ENCODE measurements around the gene ST8SIA3.

ST8SIA3 gene, protein sequence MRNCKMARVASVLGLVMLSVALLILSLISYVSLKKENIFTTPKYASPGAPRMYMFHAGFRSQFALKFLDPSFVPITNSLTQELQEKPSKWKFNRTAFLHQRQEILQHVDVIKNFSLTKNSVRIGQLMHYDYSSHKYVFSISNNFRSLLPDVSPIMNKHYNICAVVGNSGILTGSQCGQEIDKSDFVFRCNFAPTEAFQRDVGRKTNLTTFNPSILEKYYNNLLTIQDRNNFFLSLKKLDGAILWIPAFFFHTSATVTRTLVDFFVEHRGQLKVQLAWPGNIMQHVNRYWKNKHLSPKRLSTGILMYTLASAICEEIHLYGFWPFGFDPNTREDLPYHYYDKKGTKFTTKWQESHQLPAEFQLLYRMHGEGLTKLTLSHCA

GRCh38 chr18:57352271-57352701 is at the start of gene ST8SIA3:
Gene ST8SIA3, plus strand, starts transcription at chr18:57352557. Its CDS starts 290 bp downstream, at chr18:57352847.
- no peak for DNase-seq (ENCODE audit: low read depth)
- H3K4me3 ChIP-seq (ENCODE audit: low read length): no peak within 1 kb of the TSS
- TF ChIP-seq CTCF (IDR thresholded peaks at IDR 0.05; ENCODE audit: insufficient read depth, low read depth, low read length, missing control alignments): no peak

- DNase-seq (ENCODE audit: low read depth): no peak
- no peak for TF ChIP-seq CTCF (IDR thresholded peaks at IDR 0.05; ENCODE audit: insufficient read depth, low read depth, low read length, missing control alignments)
- H3K4me3 ChIP-seq (ENCODE audit: low read length): no peak overlapping the region
Measured at GRCh38 chr18:57311472-57311871, 40.9 kb upstream of the ST8SIA3 start.

DNA sequence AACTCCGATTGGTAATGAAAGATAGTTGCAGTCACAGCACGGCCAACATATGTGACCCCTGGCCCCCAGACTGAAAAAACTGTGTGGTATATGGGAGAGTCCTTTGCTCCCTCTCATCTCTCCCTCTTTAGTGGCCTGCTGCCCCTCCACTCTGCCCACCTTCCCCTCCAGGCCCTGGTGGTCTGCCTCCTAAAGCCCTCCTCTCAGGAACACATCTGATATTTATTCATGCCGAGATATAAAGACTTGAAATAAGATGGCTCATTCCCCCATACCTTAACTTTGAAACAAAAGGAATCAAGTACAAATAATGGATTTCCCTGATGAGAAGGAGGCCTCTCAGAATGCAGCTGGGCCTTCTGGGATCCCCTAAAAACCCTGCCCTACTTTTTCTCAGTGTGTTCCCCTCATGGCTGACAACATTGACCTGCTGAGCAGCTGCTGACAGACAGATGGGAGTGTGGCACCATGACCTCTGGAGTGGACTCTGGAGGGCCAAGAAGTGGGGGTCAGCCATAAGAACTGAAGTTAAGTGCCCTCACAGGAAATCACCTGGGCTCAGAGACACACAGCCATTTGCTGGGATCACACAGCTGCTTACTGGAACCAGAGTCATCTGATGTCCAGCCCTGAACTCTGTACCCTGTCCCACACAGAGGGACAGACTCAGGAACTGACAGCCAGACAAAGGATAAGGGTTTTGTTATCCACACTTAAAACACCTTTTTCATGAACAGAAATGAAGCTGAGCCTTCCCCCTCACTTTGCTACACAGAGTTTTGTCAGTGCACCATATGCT is 39.8 kb upstream of the ST8SIA3 start:
- TF ChIP-seq CTCF (IDR thresholded peaks at IDR 0.05; ENCODE audit: insufficient read depth, low read depth, low read length, missing control alignments): no peak
- no peak for DNase-seq (ENCODE audit: low read depth)

DNA sequence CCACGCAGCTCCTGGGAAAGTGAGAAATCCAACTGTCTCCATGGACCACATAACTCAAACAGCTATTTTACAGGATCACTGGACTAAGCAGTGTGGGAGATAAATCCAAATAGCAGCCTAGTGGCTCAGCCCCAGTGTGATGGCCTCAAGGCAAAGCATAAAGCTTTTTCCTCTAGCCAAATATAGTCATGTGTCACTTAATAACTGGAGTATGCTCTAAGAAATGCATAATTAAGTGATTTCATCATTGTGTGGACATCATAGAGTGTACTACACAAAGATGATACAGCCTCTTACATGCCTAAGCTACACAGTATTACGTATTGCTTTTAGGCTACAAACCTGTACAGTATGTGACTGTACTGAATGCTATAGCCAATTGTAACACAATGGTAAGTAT is 31.8 kb upstream of the ST8SIA3 start:
- no peak overlapping the region for H3K4me3 ChIP-seq (ENCODE audit: low read length)
- DNase-seq (ENCODE audit: low read depth): no peak
- TF ChIP-seq CTCF (IDR thresholded peaks at IDR 0.05; ENCODE audit: insufficient read depth, low read depth, low read length, missing control alignments): no peak

More for the DNA sequence above, 39.8 kb upstream of the ST8SIA3 start:
- no peak overlapping the region for H3K4me3 ChIP-seq (ENCODE audit: low read length)

DNA sequence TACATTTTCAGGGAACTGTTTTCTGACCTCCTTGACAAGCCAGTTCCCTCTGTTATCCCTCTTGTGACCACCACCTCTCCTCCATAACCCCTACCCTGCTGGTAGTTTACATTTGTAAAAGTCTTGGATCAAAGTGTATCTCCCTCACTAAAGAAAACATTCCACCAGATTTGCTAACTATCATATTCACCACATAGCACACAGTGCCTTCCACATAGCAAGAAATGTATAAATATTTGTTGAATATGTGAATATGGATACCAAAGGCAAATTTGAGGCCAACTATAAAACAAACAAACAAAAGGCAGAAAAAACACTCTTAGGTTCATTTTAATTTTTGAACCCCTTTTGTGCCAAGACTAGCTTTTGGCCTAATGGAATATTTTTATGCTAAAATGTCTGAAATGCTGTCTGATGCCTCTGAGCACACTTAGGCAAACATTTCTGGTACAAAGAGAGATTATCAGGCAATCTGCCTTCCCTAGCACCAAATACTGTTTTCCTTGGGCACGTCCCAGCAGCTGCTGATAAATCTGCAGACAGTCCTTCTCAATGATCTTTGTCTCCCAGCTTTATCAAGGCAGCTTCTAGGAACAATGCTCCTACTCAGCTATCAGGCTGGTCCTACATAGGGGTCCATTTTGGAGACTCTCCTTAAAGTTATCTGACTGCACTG is 26.7 kb upstream of the ST8SIA3 start:
- DNase-seq (ENCODE audit: low read depth): no peak
- no peak overlapping the region for H3K4me3 ChIP-seq (ENCODE audit: low read length)
- no peak for TF ChIP-seq CTCF (IDR thresholded peaks at IDR 0.05; ENCODE audit: insufficient read depth, low read depth, low read length, missing control alignments)

- H3K4me3 ChIP-seq (ENCODE audit: low read length): no peak overlapping the region
- no peak for DNase-seq (ENCODE audit: low read depth)
- TF ChIP-seq CTCF (IDR thresholded peaks at IDR 0.05; ENCODE audit: insufficient read depth, low read depth, low read length, missing control alignments): no peak
Measured at GRCh38 chr18:57326718-57327323, 25.5 kb upstream of the ST8SIA3 start.

All from epithelial cell of esophagus (primary cell).